ENCODE results near the gene SEPTIN12. TPM values are rescaled to one million over a fixed set of nuclear protein-coding genes. Genes with fewer than 3 reads are reported as not detected.

The SEPTIN12 gene
- polyA plus RNA-seq, 3 donors = not detected

GRCh38 chr16:4734730-4735535, 53.2 kb downstream of the SEPTIN12 start:
- no peaks in the 10 kb centered on the region for H4K20me1 ChIP-seq (ENCODE audit: insufficient read depth, low read length)
- peak overlapping the region; percentile 97 for H2AFZ ChIP-seq (ENCODE audit: insufficient read depth, low read depth, low read length, poor library complexity, severe bottlenecking)
- intact Hi-C loops (cut with micrococcal nuclease) = loop anchor here (1.0 to 5.0 kb wide), 4 partner anchors 32 to 67 kb away; partner anchors contain the start of genes ROGDI (in 2 of the 2), ZNF500 (in 2 of the 2) and NUDT16L1 (in 1 of the 2)
- Mint-ChIP-seq H3K4me1 (peaks cover 14% of the 10 kb centered on the region), H3K9me3 (no peaks in the 10 kb centered on the region), H3K36me3 (peaks cover 2 to 9% of the 10 kb centered on the region in 2 donors), H3K27ac (peak overlapping the region; percentile 72 to 94 (median 93)), H3K27me3 (ENCODE audit: low read depth in 3 of 3) (peaks cover 0 to 2% (median 0%) of the 10 kb centered on the region in 3 donors), H3K4me3 (peak overlapping the region; percentile 87 to 99)
- H3K4me2 ChIP-seq (replicated peaks; ENCODE audit: extremely low read depth, low read length, poor library complexity, severe bottlenecking) = peak overlapping the region; percentile 99
- peaks cover 16 to 20% of the 10 kb centered on the region in 2 donors for H3K4me1 ChIP-seq (ENCODE audit: control insufficient read depth in 1 of 2, insufficient read depth in 2 of 2, low read length in 2 of 2)
- peaks cover 10% of the 10 kb centered on the region for H3K79me2 ChIP-seq (ENCODE audit: insufficient read depth, low read length)
- H3K27ac ChIP-seq (ENCODE audit: low read depth in 1 of 2, low read length in 2 of 2) = peak overlapping the region; percentile 50 to 61
- peaks cover 2 to 12% of the 10 kb centered on the region in 2 donors for H3K36me3 ChIP-seq (replicated peaks in 1 of 2; ENCODE audit: control insufficient read depth in 1 of 2, insufficient read depth in 2 of 2, low read length in 2 of 2)
- H3K4me3 ChIP-seq (replicated peaks in 1 of 3; ENCODE audit: low read depth in 2 of 3, low read length in 3 of 3) = peak overlapping the region; percentile 89 to 100 (median 99)
- peak; percentile 59 to 68 (median 62) for DNase-seq
- H3K9me3 ChIP-seq (replicated peaks in 1 of 2; ENCODE audit: control insufficient read depth in 1 of 2, insufficient read depth in 1 of 2, low read length in 2 of 2) = no peaks in the 10 kb centered on the region
- no peak for TF ChIP-seq CTCF (IDR thresholded peaks at IDR 0.05)
- peak overlapping the region; percentile 60 for H3K9ac ChIP-seq (ENCODE audit: insufficient read depth, low read length, poor library complexity, severe bottlenecking)
- H3K27me3 ChIP-seq (ENCODE audit: control insufficient read depth in 2 of 2, insufficient read depth in 2 of 2, low read length in 2 of 2) = no peaks in the 10 kb centered on the region
- WGBS (ENCODE audit: insufficient coverage) = 3% methylated on average over 29 of the region's 38 CpGs

GRCh38 chr16:4734063-4734729, 53.9 kb downstream of the SEPTIN12 start, which contains the start of the genes ANKS3 and DNAAF8:
ANKS3 (minus strand) TSS chr16:4734271; CDS start chr16:4730149, 4,122 bp downstream.
DNAAF8 (plus strand) TSS chr16:4734537; CDS start chr16:4736515, 1,978 bp downstream.
- Histone ChIP-seq H3K4me1 (ENCODE audit: control insufficient read depth in 1 of 2, insufficient read depth in 2 of 2, low read length in 2 of 2) (peaks cover 16 to 20% of the 10 kb centered on the region in 2 donors), H3K79me2 (ENCODE audit: insufficient read depth, low read length) (peaks cover 10% of the 10 kb centered on the region), H2AFZ (ENCODE audit: insufficient read depth, low read depth, low read length, poor library complexity, severe bottlenecking) (peak within 1 kb of the TSS; percentile 97), H3K9me3 (replicated peaks in 1 of 2; ENCODE audit: control insufficient read depth in 1 of 2, insufficient read depth in 1 of 2, low read length in 2 of 2) (no peaks in the 10 kb centered on the region), H3K27ac (ENCODE audit: low read depth in 1 of 2, low read length in 2 of 2) (peak within 1 kb of the TSS; percentile 50 to 61), H3K4me2 (replicated peaks; ENCODE audit: extremely low read depth, low read length, poor library complexity, severe bottlenecking) (peak within 1 kb of the TSS; percentile 99), H3K27me3 (ENCODE audit: control insufficient read depth in 2 of 2, insufficient read depth in 2 of 2, low read length in 2 of 2) (no peaks in the 10 kb centered on the region), H4K20me1 (ENCODE audit: insufficient read depth, low read length) (no peaks in the 10 kb centered on the region), H3K36me3 (replicated peaks in 1 of 2; ENCODE audit: control insufficient read depth in 1 of 2, insufficient read depth in 2 of 2, low read length in 2 of 2) (peaks cover 7 to 20% of the 10 kb centered on the region in 2 donors), H3K4me3 (replicated peaks in 1 of 3; ENCODE audit: low read depth in 2 of 3, low read length in 3 of 3) (peak within 1 kb of the TSS; percentile 89 to 100 (median 99)), H3K9ac (ENCODE audit: insufficient read depth, low read length, poor library complexity, severe bottlenecking) (peak within 1 kb of the TSS; percentile 60)
- DNase-seq = peak; percentile 84 to 89 (median 88)
- peaks cover 14% of the 10 kb centered on the region for H3K4me1 Mint-ChIP-seq
- no peak for TF ChIP-seq CTCF (IDR thresholded peaks at IDR 0.05)
- peak within 1 kb of the TSS; percentile 72 to 94 (median 93) for H3K27ac Mint-ChIP-seq
- H3K9me3 Mint-ChIP-seq = no peaks in the 10 kb centered on the region
- intact Hi-C loops (cut with micrococcal nuclease) = loop anchor here (1.0 to 5.0 kb wide), 4 partner anchors 33 to 68 kb away; partner anchors contain the start of genes ROGDI (in 2 of the 2), ZNF500 (in 2 of the 2) and NUDT16L1 (in 1 of the 2)
- under 1% methylated on average over 68 of the region's 70 CpGs for WGBS (ENCODE audit: insufficient coverage)
- H3K27me3 Mint-ChIP-seq (ENCODE audit: low read depth in 3 of 3) = peaks cover 0 to 2% (median 0%) of the 10 kb centered on the region in 3 donors
- H3K4me3 Mint-ChIP-seq = peak within 1 kb of the TSS; percentile 87 to 99
- H3K36me3 Mint-ChIP-seq = peaks cover 7 to 14% of the 10 kb centered on the region in 2 donors
